Neural cell (in vitro differentiated cells): ENCODE measurements around the gene PARP16. TPM values are rescaled to one million over a fixed set of nuclear protein-coding genes. Genes with fewer than 3 reads are reported as not detected.
A peak's percentile ranks its signal among the peaks of the same experiment; 100 is the strongest.

Source experiments
- H2AFZ ChIP-seq: fragments of 200-600, 300-800 bp; sonication (generic), shearing (Covaris generic); 2 replicates; pipeline ENCODE4 v1.6.0; 2014; ENCODE audit warnings: low read depth, mild to moderate bottlenecking, antibody characterized with exemption, low read length, moderate library complexity
- H3F3A ChIP-seq: fragments of 200-600 bp; shearing (Covaris generic); 2 replicates; pipeline ENCODE4 v1.6.1; 2016; ENCODE audit warnings: mild to moderate bottlenecking, moderate library complexity, mixed read lengths, antibody characterized with exemption, low read length; ENCODE audit not compliant: insufficient read depth, poor library complexity, severe bottlenecking
- H3K27ac ChIP-seq: fragments of 200-600, 300-800 bp; sonication (generic), shearing (Covaris generic); 2 replicates; pipeline ENCODE4 v1.5.1; 2014; ENCODE audit warnings: mild to moderate bottlenecking, low read length, moderate library complexity
- H3K27me3 ChIP-seq: fragments of 300-800, 200-600 bp; sonication (generic), shearing (Covaris generic); 2 replicates; pipeline ENCODE4 v1.6.0; 2014; ENCODE audit warnings: mild to moderate bottlenecking, low read depth, low read length, moderate library complexity; ENCODE audit not compliant: insufficient read depth
- H3K36me3 ChIP-seq: fragments of 300-800, 200-600 bp; sonication (generic), shearing (Covaris generic); 2 replicates; pipeline ENCODE4 v1.5.1; 2014; ENCODE audit warnings: mild to moderate bottlenecking, antibody characterized with exemption, low read length, moderate library complexity; ENCODE audit not compliant: insufficient read depth
- H3K4me2 ChIP-seq: fragments of 300-800, 200-600 bp; sonication (generic), shearing (Covaris generic); 2 replicates; pipeline ENCODE4 v1.6.0; 2014; ENCODE audit warnings: mild to moderate bottlenecking, low read length
- H3K4me3 ChIP-seq: fragments of 300-800, 200-600 bp; sonication (generic), shearing (Covaris generic); 2 replicates; pipeline ENCODE4 v1.5.1; 2014; ENCODE audit warnings: mild to moderate bottlenecking, low read length, moderate library complexity
- H3K79me2 ChIP-seq: fragments of 200-600 bp; shearing (Covaris generic); replicated peaks from 2 replicates; pipeline ENCODE4 v1.6.0; 2014; ENCODE audit warnings: mild to moderate bottlenecking, low read length, moderate library complexity; ENCODE audit not compliant: insufficient read depth
- H3K9ac ChIP-seq: fragments of 300-800, 200-600 bp; sonication (generic), shearing (Covaris generic); 2 replicates; pipeline ENCODE4 v1.6.1; 2016; ENCODE audit warnings: mild to moderate bottlenecking, low read length, mixed read lengths
- H3K9me2 ChIP-seq: fragments of 200-600 bp; shearing (Covaris generic); 2 replicates; pipeline ENCODE4 v1.6.1; 2016; ENCODE audit warnings: mild to moderate bottlenecking, low read length, mixed read lengths; ENCODE audit not compliant: insufficient read depth
- H3K9me3 ChIP-seq: fragments of 200-600, 300-800 bp; sonication (generic), shearing (Covaris generic); 2 replicates; pipeline ENCODE4 v1.6.1; 2016; ENCODE audit warnings: mild to moderate bottlenecking, mixed run types, low read length, moderate library complexity, mixed read lengths
- H4K20me1 ChIP-seq: fragments of 200-600 bp; shearing (Covaris generic); 2 replicates; pipeline ENCODE4 v1.6.1; 2016; ENCODE audit warnings: mild to moderate bottlenecking, mixed run types; ENCODE audit not compliant: insufficient read depth
- EZH2 ChIP-seq: fragments of 200-600, 300-800 bp; shearing (Covaris generic), sonication (generic); IDR thresholded peaks from 2 replicates; pipeline ENCODE4 v1.6.1; 2014; ENCODE audit warnings: antibody characterized with exemption, low read length, borderline replicate concordance, mild to moderate bottlenecking; ENCODE audit not compliant: insufficient read depth, poor library complexity, severe bottlenecking
- POLR2AphosphoS5 ChIP-seq: IDR thresholded peaks from 2 replicates; pipeline ENCODE4 v1.6.1; 2012
- RAD21 ChIP-seq: fragments of 450-650 bp; conservative IDR thresholded peaks from 2 replicates; pipeline ENCODE4 v1.6.1; 2014; ENCODE audit warnings: antibody characterized with exemption, mild to moderate bottlenecking, moderate library complexity
- SMC3 ChIP-seq: fragments of 450-650 bp; conservative IDR thresholded peaks from 2 replicates; pipeline ENCODE4 v1.6.1; 2014; ENCODE audit warnings: antibody characterized with exemption, mild to moderate bottlenecking, moderate library complexity; ENCODE audit not compliant: poor library complexity
- polyA plus RNA-seq: library from polyadenylated mRNA; depleted of rRNA; stranded (reverse); fragments of >200 nt; gene quantifications from 2 replicates; pipeline ENCODE4 v1.2.3, GENCODE V29; 2014
- small RNA-seq, 3 experiments: library from RNA; depleted of rRNA; stranded (forward); fragments of <200 nt; gene quantifications; one replicate each; pipeline ENCODE3, GENCODE V24; 2012

Gene PARP16
- polyA plus RNA-seq, 1 donor from 2014 or later, result 17.0 TPM

DNA sequence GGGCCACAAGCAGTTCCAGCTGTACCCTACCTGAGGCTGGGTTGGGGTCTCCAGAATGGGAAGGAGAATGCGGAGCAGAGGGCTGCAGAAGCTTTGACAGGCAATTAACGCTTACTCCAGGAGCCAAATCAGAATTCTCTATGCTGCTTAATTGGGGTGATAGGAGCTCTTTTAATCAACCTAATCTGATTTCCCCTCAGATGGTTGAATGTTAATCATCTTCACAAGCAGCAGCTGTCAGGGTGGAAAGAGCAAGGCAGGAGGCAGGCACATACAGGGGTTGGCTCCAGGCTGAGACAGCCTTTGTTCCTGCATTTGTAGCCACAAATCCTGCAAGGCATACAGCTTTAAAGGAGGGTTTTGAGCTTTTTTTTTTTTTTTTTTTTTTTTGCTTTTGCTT is 78.0 kb downstream of the PARP16 start:
- peak overlapping the region; percentile 51 for H2AFZ ChIP-seq
- no peaks in the 10 kb centered on the region for H4K20me1 ChIP-seq
- no peak overlapping the region for H3K4me2 ChIP-seq
- no peak overlapping the region for H3K27ac ChIP-seq
- no peak overlapping the region for H3K9ac ChIP-seq
- H3K36me3 ChIP-seq, result no peaks in the 10 kb centered on the region
- H3K79me2 ChIP-seq, result no peaks in the 10 kb centered on the region
- no peaks in the 10 kb centered on the region for H3K9me2 ChIP-seq
- H3K9me3 ChIP-seq, result no peaks in the 10 kb centered on the region
- no peak overlapping the region for H3K4me3 ChIP-seq
- no peaks in the 10 kb centered on the region for H3K27me3 ChIP-seq
- TF ChIP-seq SMC3, result no peak
- TF ChIP-seq EZH2, result no peak
- TF ChIP-seq RAD21, result no peak
- TF ChIP-seq POLR2AphosphoS5, result no peak
- H3F3A ChIP-seq, result no peaks in the 10 kb centered on the region

Small RNAs within 50 kb of the gene (small RNA-seq; reads per million reads assigned to genes)
- gene AC068213.1 (0 reads per million in 3 experiments), gene RNU5A-1 (298 to 4,568 (median 497) reads per million in 3 experiments), gene RNU5B-1 (2,827 to 26,173 (median 3,622) reads per million in 3 experiments), gene RNU6-686P (0 reads per million in 3 experiments), gene SNORA24B (78.8 to 115 (median 91.4) reads per million in 3 experiments)

Other genes with a start within 250 kb of the PARP16 start
- gene SLC51B, start 241.5 kb downstream of the PARP16 start, polyA plus RNA-seq, result not detected in 2 replicates
- not detected in 2 replicates for gene RASL12, start 218.9 kb downstream of the PARP16 start, polyA plus RNA-seq
- gene KBTBD13, start 210.1 kb downstream of the PARP16 start, polyA plus RNA-seq, result not detected in 2 replicates
- 10.3 TPM in 2 replicates for gene UBAP1L, start 171.7 kb downstream of the PARP16 start, polyA plus RNA-seq
- 46.8 and 47.5 TPM in 2 replicates for gene PDCD7, start 153.1 kb downstream of the PARP16 start, polyA plus RNA-seq
- 44.9 and 51.3 TPM in 2 replicates for gene CLPX, start 101.5 kb downstream of the PARP16 start, polyA plus RNA-seq
- 1.4 and 1.6 TPM in 2 replicates for gene CILP, start 75.4 kb downstream of the PARP16 start, polyA plus RNA-seq
- gene RNU5A-1, start 9.2 kb upstream of the PARP16 start, polyA plus RNA-seq, result not detected in 2 replicates
- not detected in 2 replicates for gene RNU5B-1, start 17.8 kb upstream of the PARP16 start, polyA plus RNA-seq
- 14.4 and 18.8 TPM in 2 replicates for gene IGDCC3, start 91.1 kb upstream of the PARP16 start, polyA plus RNA-seq
- 1.2 and 3.1 TPM in 2 replicates for gene IGDCC4, start 136.1 kb upstream of the PARP16 start, polyA plus RNA-seq
- gene DPP8, start 230.8 kb upstream of the PARP16 start, polyA plus RNA-seq, result 18.0 and 18.6 TPM in 2 replicates
- gene HACD3, start 243.6 kb upstream of the PARP16 start, polyA plus RNA-seq, result 170 and 177 TPM in 2 replicates